Testis (tissue), 3 donors: Measurements from ENCODE around the gene ERCC6L. TPM values are rescaled to one million over a fixed set of nuclear protein-coding genes. Genes with fewer than 3 reads are reported as not detected.

ENCODE experiments used
- DNase-seq: peaks from one replicate; pipeline ENCODE4 v3.0.0-alpha.2; 2019
- H3K27ac ChIP-seq, 2 donors: fragments of 200-600 bp; sonication (generic); one replicate each; pipeline ENCODE4 v1.5.1; 2019
- H3K27me3 ChIP-seq: fragments of 200-600 bp; sonication (generic); one replicate; pipeline ENCODE4 v1.5.1; 2019
- H3K36me3 ChIP-seq: fragments of 200-600 bp; sonication (generic); one replicate; pipeline ENCODE4 v1.5.1; 2017; ENCODE audit warnings: low read depth; ENCODE audit errors: missing control alignments
- H3K4me1 ChIP-seq: fragments of 200-600 bp; sonication (generic); one replicate; pipeline ENCODE4 v1.5.1; 2019
- H3K4me3 ChIP-seq, 2 donors: fragments of 200-600 bp; sonication (generic); one replicate each; pipeline ENCODE4 v1.5.1; 2017 to 2019
- H3K9me3 ChIP-seq: fragments of 200-600 bp; sonication (generic); one replicate; pipeline ENCODE4 v1.5.1; 2017
- POLR2A ChIP-seq: fragments of 450-650 bp; IDR thresholded peaks from one replicate; pipeline ENCODE4 v1.6.1; 2017; ENCODE audit warnings: antibody characterized with exemption, mild to moderate bottlenecking, moderate library complexity
- WGBS, 2 donors: methylation state at CpG; one replicate each; pipeline ENCODE4 v1.1.5; 2018; 5-methylcytosine and 5-hydroxymethylcytosine counted together
- intact Hi-C: fragments of 100-400 bp; cut with DNase I; formaldehyde crosslinking; loops from one replicate; pipeline ENCODE4 v1.15.1; 2023; ENCODE audit warnings: low total_unique reads
- polyA plus RNA-seq: library from polyadenylated mRNA; stranded (reverse); fragments of 350-450 nt; fragmentation: Illumina TruSeq; extraction: RNeasy Lipid Tissue Mini Kit (QIAGEN cat#74804); gene quantifications from one replicate; pipeline ENCODE4 v1.2.3, GENCODE V29; 2014; ENCODE audit warnings: low read depth, low replicate concordance; ENCODE audit not compliant: insufficient read depth
- total RNA-seq, 2 donors: library from RNA; depleted of rRNA; stranded (reverse); fragments of >200 nt; gene quantifications; one replicate each; pipeline ENCODE4 v1.2.3, GENCODE V29; 2016
- TF ChIP-seq, protein P1 (sequence below), 3 experiments: fragments of 450-650 bp in 2 of 3; fragments of 200-600 bp in 1 of 3; sonication (generic) in 1 of 3; IDR thresholded peaks; one replicate each; pipeline ENCODE4 v1.5.1; 2016 to 2019; ENCODE audit warnings: antibody characterized with exemption in 3 of 3, mild to moderate bottlenecking in 2 of 3, moderate library complexity in 1 of 3

The ERCC6L gene
- total and polyA plus RNA-seq, 3 donors from 2014 or later = 0.74 to 1.6 (median 1.0) TPM

DNA sequence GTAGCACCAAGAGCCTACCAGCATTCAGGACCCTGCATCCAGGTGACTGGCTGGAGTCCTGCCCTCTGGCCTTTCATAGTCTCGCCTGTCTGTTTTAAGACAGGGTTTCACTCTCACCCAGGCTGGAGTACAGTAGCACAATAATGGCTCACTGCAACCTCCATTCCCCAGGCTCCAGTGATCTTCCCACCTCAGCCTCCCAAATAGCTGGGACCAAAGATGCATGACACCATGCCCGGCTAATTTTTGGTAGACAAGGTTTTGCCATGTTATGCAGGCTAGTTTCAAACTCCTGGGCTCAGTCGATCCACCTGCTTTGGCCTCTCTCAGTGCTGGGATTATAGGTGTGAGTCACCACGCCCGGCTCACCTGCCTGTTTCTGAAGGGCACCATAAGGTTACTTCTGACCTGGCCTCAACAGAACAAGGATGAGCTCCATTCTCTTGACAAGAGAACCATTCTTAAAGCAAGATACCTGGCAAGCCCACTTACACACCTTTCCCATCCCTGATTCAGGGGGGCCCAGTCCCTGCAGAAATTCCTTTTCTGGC lies 31.6 kb upstream of the ERCC6L start:
- no peak overlapping the region for H3K27ac ChIP-seq
- TF ChIP-seq, protein P1, sequence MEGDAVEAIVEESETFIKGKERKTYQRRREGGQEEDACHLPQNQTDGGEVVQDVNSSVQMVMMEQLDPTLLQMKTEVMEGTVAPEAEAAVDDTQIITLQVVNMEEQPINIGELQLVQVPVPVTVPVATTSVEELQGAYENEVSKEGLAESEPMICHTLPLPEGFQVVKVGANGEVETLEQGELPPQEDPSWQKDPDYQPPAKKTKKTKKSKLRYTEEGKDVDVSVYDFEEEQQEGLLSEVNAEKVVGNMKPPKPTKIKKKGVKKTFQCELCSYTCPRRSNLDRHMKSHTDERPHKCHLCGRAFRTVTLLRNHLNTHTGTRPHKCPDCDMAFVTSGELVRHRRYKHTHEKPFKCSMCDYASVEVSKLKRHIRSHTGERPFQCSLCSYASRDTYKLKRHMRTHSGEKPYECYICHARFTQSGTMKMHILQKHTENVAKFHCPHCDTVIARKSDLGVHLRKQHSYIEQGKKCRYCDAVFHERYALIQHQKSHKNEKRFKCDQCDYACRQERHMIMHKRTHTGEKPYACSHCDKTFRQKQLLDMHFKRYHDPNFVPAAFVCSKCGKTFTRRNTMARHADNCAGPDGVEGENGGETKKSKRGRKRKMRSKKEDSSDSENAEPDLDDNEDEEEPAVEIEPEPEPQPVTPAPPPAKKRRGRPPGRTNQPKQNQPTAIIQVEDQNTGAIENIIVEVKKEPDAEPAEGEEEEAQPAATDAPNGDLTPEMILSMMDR (IDR thresholded peaks at IDR 0.05) = no peak
- no peak for TF ChIP-seq POLR2A
- H3K27me3 ChIP-seq = no peaks in the 10 kb centered on the region
- no peak for DNase-seq
- no peaks in the 10 kb centered on the region for H3K9me3 ChIP-seq
- H3K4me1 ChIP-seq = no peaks in the 10 kb centered on the region
- no peak overlapping the region for H3K4me3 ChIP-seq
- no peaks in the 10 kb centered on the region for H3K36me3 ChIP-seq
- 90 to 93% methylated on average over 4 to 5 of the region's 5 CpGs for WGBS, 2 donors
- intact Hi-C loops = no loop called here

DNA sequence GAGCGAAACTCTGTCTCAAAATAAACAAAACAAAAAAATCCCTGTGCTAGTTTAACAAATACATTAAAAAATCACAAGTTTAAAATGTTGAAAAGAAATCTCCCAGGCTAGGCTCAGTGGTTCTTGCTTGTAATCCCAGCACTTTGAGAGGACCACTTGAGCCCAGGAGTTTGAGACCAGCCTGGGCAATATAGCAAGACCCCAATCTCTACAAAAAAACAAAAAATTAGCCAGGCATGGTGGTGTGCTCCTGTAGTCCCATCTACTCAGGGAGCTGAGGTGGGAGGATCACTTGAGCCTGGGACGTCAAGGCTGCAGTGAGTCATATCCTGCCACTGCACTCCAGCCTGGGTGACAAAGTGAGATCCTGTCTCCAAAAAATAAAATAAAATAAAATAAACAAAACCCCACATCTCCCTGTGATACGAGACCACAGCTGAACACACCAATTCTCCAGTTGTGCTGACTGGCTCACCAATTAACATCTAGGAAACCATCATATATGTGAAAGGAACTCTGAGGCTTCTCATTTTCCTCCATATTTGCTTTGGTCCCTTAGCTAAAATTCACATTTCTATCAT lies 30.9 kb upstream of the ERCC6L start:
- H3K36me3 ChIP-seq = no peaks in the 10 kb centered on the region
- H3K4me1 ChIP-seq = no peaks in the 10 kb centered on the region
- DNase-seq = no peak
- TF ChIP-seq POLR2A = no peak
- TF ChIP-seq, protein P1 (IDR thresholded peaks at IDR 0.05) = no peak
- WGBS, 2 donors = 58 to 72% methylated on average over 3 of the region's 3 CpGs
- intact Hi-C loops = no loop called here
- no peaks in the 10 kb centered on the region for H3K9me3 ChIP-seq
- no peak overlapping the region for H3K4me3 ChIP-seq
- no peak overlapping the region for H3K27ac ChIP-seq
- H3K27me3 ChIP-seq = no peaks in the 10 kb centered on the region

DNA sequence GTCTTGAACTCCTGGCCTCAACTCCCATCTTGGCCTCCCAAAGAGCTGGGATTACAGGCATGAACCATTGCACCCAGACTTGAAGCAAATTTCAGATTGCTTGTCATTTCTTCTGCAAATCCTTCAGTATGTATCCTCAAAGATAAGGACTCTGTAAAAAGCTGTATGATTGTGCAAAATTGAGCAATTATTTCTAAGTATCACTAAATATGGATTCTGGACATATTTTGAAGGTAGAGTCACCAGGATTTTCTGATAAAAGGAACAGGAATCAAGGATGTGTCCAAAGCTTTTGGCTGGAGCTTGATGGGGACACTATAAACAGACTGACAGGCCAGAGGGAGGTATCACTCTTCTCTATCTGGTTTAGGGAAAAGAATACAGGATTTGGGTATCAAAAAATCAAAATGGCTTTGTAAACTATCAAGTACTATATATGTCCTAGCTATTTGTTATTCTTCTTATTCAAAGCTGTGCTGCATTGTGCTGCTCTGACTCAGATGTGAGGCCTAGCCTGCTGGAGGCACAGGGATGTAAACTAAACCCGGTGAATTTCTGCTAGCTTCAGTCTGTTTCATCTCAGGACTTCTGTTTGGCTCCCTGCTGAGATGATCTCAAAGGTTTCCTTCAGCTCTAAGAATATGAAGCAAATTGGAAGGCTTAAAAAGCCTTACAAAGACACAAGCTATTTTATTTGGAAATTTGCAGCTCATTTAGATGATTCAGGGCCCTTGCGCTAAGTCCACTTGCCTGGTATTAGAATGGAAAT lies 30.0 kb upstream of the ERCC6L start:
- H3K4me3 ChIP-seq = no peak overlapping the region
- H3K27ac ChIP-seq = no peak overlapping the region
- H3K9me3 ChIP-seq = no peaks in the 10 kb centered on the region
- no peaks in the 10 kb centered on the region for H3K27me3 ChIP-seq
- WGBS, 2 donors = 75 to 84% methylated on average over 2 of the region's 2 CpGs
- intact Hi-C loops = no loop called here
- no peaks in the 10 kb centered on the region for H3K36me3 ChIP-seq
- no peaks in the 10 kb centered on the region for H3K4me1 ChIP-seq
- TF ChIP-seq, protein P1 (IDR thresholded peaks at IDR 0.05) = no peak
- TF ChIP-seq POLR2A = no peak
- no peak for DNase-seq

DNA sequence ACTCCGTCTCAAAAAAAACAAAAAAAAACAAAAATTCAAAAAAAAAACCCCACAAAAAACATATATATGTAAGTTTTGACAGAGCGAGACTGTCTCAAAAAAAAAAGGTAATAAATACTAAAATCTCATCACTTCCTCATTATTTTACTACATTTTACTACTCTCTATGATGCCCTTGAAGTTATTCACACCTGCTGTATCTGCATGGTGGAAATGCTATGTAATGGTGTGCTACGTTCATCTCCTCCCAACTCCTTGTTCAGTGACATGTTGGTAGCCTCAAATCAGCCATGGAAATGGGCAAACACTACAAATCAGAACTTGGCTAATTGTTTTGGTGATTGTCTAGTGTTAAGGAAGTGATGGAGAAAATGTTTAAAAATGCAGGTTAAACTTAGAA lies 26.4 kb upstream of the ERCC6L start:
- WGBS, 2 donors = 80 to 97% methylated on average over 3 of the region's 3 CpGs
- TF ChIP-seq POLR2A = no peak
- TF ChIP-seq, protein P1 (IDR thresholded peaks at IDR 0.05) = no peak
- Histone ChIP-seq H3K4me1 (no peaks in the 10 kb centered on the region), H3K27ac (no peak overlapping the region), H3K4me3 (no peak overlapping the region), H3K36me3 (no peaks in the 10 kb centered on the region), H3K27me3 (no peaks in the 10 kb centered on the region), H3K9me3 (no peaks in the 10 kb centered on the region)
- intact Hi-C loops = no loop called here
- no peak for DNase-seq
